Loucy (cell line): Measurements from ENCODE around the gene CEACAM16.

ENCODE experiments used
- EZH2phosphoT487 ChIP-seq: fragments of 200-600 bp; IDR thresholded peaks from 2 replicates; pipeline ENCODE4 v1.6.1; 2018; ENCODE audit warnings: antibody characterized with exemption, mild to moderate bottlenecking, moderate library complexity, borderline replicate concordance
- TF ChIP-seq, protein P1 (sequence below): fragments of 200-600 bp; sonication (generic); conservative IDR thresholded peaks from 2 replicates; pipeline ENCODE4 v1.5.1; 2014; ENCODE audit warnings: mild to moderate bottlenecking, antibody characterized with exemption, low read length

DNA sequence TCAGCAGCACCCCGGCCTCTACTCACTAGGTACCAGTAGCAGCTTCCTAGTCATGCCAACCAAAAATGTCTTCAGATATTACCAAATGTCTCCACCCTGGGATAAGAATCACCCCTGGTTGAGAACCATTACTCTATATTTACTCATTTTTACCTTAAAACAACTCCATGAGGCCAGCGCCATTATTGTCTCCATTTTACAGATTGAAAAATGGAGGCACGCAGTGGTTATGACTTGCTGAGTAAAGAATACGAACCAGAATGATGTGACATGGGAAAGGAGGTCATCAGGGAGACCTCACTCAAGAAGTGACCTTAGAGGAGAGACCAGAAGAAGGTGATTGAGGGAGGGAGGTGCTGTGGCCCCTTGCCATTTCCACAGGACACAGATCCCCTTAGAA is 25.4 kb upstream of the CEACAM16 start:
- TF ChIP-seq, protein P1, sequence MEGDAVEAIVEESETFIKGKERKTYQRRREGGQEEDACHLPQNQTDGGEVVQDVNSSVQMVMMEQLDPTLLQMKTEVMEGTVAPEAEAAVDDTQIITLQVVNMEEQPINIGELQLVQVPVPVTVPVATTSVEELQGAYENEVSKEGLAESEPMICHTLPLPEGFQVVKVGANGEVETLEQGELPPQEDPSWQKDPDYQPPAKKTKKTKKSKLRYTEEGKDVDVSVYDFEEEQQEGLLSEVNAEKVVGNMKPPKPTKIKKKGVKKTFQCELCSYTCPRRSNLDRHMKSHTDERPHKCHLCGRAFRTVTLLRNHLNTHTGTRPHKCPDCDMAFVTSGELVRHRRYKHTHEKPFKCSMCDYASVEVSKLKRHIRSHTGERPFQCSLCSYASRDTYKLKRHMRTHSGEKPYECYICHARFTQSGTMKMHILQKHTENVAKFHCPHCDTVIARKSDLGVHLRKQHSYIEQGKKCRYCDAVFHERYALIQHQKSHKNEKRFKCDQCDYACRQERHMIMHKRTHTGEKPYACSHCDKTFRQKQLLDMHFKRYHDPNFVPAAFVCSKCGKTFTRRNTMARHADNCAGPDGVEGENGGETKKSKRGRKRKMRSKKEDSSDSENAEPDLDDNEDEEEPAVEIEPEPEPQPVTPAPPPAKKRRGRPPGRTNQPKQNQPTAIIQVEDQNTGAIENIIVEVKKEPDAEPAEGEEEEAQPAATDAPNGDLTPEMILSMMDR, result no peak
- TF ChIP-seq EZH2phosphoT487, result no peak
